Measurements from ENCODE around the gene TTLL8. TPM values are rescaled to one million over a fixed set of nuclear protein-coding genes. Genes with fewer than 3 reads are reported as not detected.
A peak's percentile ranks its signal among the peaks of the same experiment; 100 is the strongest.

Gene TTLL8
- total RNA-seq, 2 donors from 2014 or later: not detected

- TF ChIP-seq POLR2A (IDR thresholded peaks at IDR 0.05): no peak
- Histone ChIP-seq H3K4me3 (no peak overlapping the region), H3K27me3 (no peaks in the 10 kb centered on the region), H3K9me3 (no peaks in the 10 kb centered on the region), H3K36me3 (replicated peaks in 1 of 2; ENCODE audit: insufficient read depth in 1 of 2, low read depth in 2 of 2) (no peaks in the 10 kb centered on the region), H3K4me1 (peaks cover 10% of the 10 kb centered on the region), H3K27ac (no peak overlapping the region)
- WGBS, 2 donors: 80 to 85% methylated on average over 9 to 26 of the region's 49 CpGs
- DNase-seq (no peak), ATAC-seq (no peak)
- intact Hi-C loops (cut with DNase I): loop anchor here (2.0 kb wide), 1 partner anchor 105 kb away; no protein-coding TSS in a partner anchor
Measured at GRCh38 chr22:50031189-50032091, 26.7 kb downstream of the TTLL8 start.

- ATAC-seq: peak; percentile 89
- Histone ChIP-seq H3K4me3 (no peak overlapping the region), H3K27ac (no peak overlapping the region), H3K27me3 (no peaks in the 10 kb centered on the region), H3K4me1 (peaks cover 10% of the 10 kb centered on the region), H3K9me3 (no peaks in the 10 kb centered on the region), H3K36me3 (replicated peaks in 1 of 2; ENCODE audit: insufficient read depth in 1 of 2, low read depth in 2 of 2) (no peaks in the 10 kb centered on the region)
- TF ChIP-seq POLR2A (IDR thresholded peaks at IDR 0.05) (no peak), CTCF (IDR thresholded peaks at IDR 0.05) (peak; percentile 82 to 97 (median 93))
- DNase-seq: peak; percentile 75 to 82 (median 79)
- 17 to 35% methylated on average over 7 to 50 of the region's 52 CpGs for WGBS, 2 donors
- intact Hi-C loops (cut with DNase I): loop anchor here (2.0 kb wide), 1 partner anchor 104 kb away; no protein-coding TSS in a partner anchor
Measured at GRCh38 chr22:50030297-50031188, 27.6 kb downstream of the TTLL8 start.

- no peaks in the 10 kb centered on the region for H3K9me3 ChIP-seq
- peaks cover 10% of the 10 kb centered on the region for H3K4me1 ChIP-seq
- ATAC-seq (no peak), DNase-seq (no peak)
- intact Hi-C loops (cut with DNase I): no loop called here
- no peak overlapping the region for H3K27ac ChIP-seq
- TF ChIP-seq POLR2A (IDR thresholded peaks at IDR 0.05) (no peak), CTCF (IDR thresholded peaks at IDR 0.05) (no peak)
- no peaks in the 10 kb centered on the region for H3K27me3 ChIP-seq
- WGBS, 2 donors: 51 to 60% methylated on average over 19 to 42 of the region's 42 CpGs
- H3K36me3 ChIP-seq (replicated peaks in 1 of 2; ENCODE audit: insufficient read depth in 1 of 2, low read depth in 2 of 2): no peaks in the 10 kb centered on the region
- no peak overlapping the region for H3K4me3 ChIP-seq
Measured at GRCh38 chr22:50027639-50028537, 30.2 kb downstream of the TTLL8 start.

GRCh38 chr22:50025993-50026392 lies 32.1 kb downstream of the TTLL8 start:
- 61 to 63% methylated on average over 3 to 13 of the region's 13 CpGs for WGBS, 2 donors
- ATAC-seq (no peak), DNase-seq (no peak)
- TF ChIP-seq POLR2A (IDR thresholded peaks at IDR 0.05) (no peak), CTCF (IDR thresholded peaks at IDR 0.05) (no peak)
- H3K9me3 ChIP-seq: no peaks in the 10 kb centered on the region
- H3K36me3 ChIP-seq (replicated peaks in 1 of 2; ENCODE audit: insufficient read depth in 1 of 2, low read depth in 2 of 2): no peaks in the 10 kb centered on the region
- no peak overlapping the region for H3K27ac ChIP-seq
- H3K27me3 ChIP-seq: no peaks in the 10 kb centered on the region
- intact Hi-C loops (cut with DNase I): no loop called here
- peaks cover 10% of the 10 kb centered on the region for H3K4me1 ChIP-seq
- H3K4me3 ChIP-seq: no peak overlapping the region
